ENCODE data around the gene PTPRD.

Gene PTPRD

DNA sequence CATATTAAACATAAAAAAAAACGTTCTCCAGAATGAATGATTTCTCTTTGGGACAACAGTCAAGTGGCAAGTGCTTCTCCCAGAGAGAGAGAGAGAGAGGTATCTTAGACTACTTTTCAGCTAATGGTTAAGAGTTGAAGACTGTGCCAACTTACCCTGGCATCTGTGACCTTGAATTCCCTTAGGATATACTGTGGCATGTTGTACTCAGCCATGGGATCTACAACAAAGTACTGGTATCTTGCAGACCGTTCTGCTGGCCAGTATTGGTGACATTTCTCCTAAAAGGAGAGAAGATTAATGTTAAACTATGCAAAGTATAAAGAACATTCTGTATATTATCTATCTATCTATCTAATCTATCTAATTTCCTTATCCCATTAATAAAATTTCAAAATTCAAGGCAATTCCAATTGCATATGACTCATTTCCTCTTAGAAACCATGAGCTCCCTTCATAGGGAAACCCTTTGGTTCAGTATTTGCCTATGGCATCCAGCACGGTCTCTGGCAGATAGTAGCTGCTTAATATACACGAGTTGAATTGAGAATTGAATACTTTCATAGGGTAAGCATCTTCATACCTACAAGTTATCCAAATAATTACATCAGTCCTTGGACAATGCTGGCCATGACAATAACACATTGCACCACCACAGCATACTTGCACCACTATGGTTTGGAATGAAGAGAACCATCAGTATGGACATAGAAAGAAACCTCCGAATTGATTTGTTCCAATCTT, 2273.9 kb downstream of the PTPRD start:
- no peak for TF ChIP-seq CTCF (IDR thresholded peaks at IDR 0.05; ENCODE audit: insufficient read depth, low read length, missing control alignments)
- CTCF ChIA-PET = no interaction called here
- POLR2A ChIA-PET = no interaction called here
- no peak overlapping the region for H3K4me3 ChIP-seq (ENCODE audit: low read depth, low read length)
- no peak for DNase-seq (ENCODE audit: low read depth, low spot score)

- H3K4me3 ChIP-seq (ENCODE audit: low read depth, low read length) = no peak overlapping the region
- TF ChIP-seq CTCF (IDR thresholded peaks at IDR 0.05; ENCODE audit: insufficient read depth, low read length, missing control alignments) = no peak
- ChIA-PET CTCF (no interaction called here), POLR2A (no interaction called here)
- no peak for DNase-seq (ENCODE audit: low read depth, low spot score)
These were observed 2274.7 kb downstream of the PTPRD start for GRCh38 chr9:8337834-8338766.

DNA sequence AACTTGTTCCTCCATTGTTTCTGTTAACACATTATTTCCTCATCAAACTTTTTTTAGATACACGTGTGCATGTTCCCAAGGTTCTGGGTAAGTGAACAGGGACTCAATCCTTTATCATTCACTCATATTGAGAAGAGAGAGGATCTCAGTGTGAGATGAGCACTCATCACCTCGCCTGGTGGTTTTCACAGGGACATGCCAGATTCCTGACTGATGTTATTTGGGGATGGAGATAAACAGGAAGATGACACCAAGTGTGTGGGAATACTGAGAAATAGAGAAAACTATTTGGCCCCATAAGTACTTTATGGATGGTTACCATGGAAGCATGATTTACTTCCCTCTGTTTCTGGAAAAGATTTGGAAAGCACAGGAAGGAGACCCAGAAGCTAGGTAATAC, 2279.9 kb downstream of the PTPRD start:
- H3K4me3 ChIP-seq (ENCODE audit: low read depth, low read length) = no peak overlapping the region
- DNase-seq (ENCODE audit: low read depth, low spot score) = no peak
- TF ChIP-seq CTCF (IDR thresholded peaks at IDR 0.05; ENCODE audit: insufficient read depth, low read length, missing control alignments) = no peak
- ChIA-PET CTCF (no interaction called here), POLR2A (no interaction called here)

- CTCF ChIA-PET = no interaction called here
- POLR2A ChIA-PET = no interaction called here
- DNase-seq (ENCODE audit: low read depth, low spot score) = no peak
- TF ChIP-seq CTCF (IDR thresholded peaks at IDR 0.05; ENCODE audit: insufficient read depth, low read length, missing control alignments) = no peak
- H3K4me3 ChIP-seq (ENCODE audit: low read depth, low read length) = no peak overlapping the region
These were observed 2280.5 kb downstream of the PTPRD start for GRCh38 chr9:8332331-8332650.

- no peak overlapping the region for H3K4me3 ChIP-seq (ENCODE audit: low read depth, low read length)
- CTCF ChIA-PET = no interaction called here
- DNase-seq (ENCODE audit: low read depth, low spot score) = no peak
- no peak for TF ChIP-seq CTCF (IDR thresholded peaks at IDR 0.05; ENCODE audit: insufficient read depth, low read length, missing control alignments)
- POLR2A ChIA-PET = no interaction called here
These were observed 2281.1 kb downstream of the PTPRD start for GRCh38 chr9:8331507-8332330.

Data from AG04449 (cell line).